Posterior cingulate gyrus (tissue), 11 donors: ENCODE results near the gene WDR49.
"Not testable (repeated sequence)": the region's sequence is repeated elsewhere in the genome, so short reads cannot be mapped to it uniquely, and the experiment has no call there.

Experiments used
- DNase-seq, 10 donors: peaks; one replicate each; pipeline versions ENCODE4 v3.0.0 to v3.0.0-alpha.2; 2020 to 2021; ENCODE audit warnings: mixed read lengths in 3 of 10
- intact Hi-C: fragments of 100-400 bp; cut with DNase I; formaldehyde crosslinking; loops from one replicate; pipeline ENCODE4 v1.15.1; 2023

The WDR49 gene

DNA sequence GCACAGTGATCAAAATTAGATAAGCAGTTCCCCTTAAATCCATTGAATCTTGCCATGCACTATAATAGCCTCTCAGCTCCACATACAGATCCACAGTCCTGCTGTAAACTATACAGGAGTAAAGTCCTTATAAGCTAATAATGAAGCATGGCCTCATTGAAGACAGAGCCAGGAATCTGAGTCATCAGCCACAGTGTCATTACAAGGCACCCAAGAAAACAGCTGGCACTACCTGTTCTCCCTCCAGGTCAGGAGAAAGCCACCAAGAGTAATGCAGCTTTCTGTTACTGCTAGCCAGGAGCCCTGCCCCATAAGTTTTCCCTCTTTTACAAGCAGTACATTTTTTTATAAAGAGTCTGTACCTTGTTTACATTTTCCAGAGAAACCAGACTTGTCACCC is 27.3 kb downstream of the WDR49 start:
- DNase-seq, result no peak
- intact Hi-C loops, result no loop called here

DNA sequence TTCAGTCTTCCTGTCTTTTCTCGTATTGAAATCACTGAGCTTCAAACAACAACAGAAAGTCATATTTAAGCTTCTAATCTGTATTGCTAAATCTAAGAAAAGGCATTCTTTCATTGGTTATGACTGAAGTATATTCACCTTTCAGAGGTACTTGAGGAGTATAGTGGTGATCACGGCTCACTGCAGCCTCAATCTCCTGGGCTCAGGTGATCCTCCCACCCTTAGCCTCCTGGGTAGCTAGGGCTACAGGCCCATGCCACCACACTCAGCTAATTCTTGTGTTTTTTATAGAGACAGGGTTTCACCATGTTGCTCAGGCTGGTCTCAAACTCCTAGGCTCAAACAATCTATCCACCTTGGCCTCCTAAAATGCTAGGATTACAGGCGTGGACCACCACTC is 38.7 kb downstream of the WDR49 start:
- intact Hi-C loops, result no loop called here
- DNase-seq, result no peak

DNA sequence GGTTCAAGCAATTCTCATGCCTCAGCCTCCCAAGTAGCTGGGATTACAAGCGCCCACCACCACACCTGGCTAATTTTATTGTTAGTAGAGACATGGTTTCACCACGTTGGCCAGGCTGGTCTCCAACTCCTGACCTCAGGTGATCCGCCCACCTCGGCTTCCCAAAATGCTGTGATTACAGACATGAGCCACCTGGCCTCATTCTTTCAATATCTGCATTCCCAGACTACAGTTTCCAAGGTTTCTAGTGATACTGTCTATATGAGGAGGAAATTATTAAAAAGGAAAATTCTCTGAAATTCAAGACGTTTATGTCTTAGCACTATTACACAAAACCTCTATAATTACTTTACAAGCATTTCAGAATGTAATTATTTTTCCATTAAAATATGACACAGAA is 39.5 kb downstream of the WDR49 start:
- intact Hi-C loops, DNase-seq: not testable (repeated sequence)

DNA sequence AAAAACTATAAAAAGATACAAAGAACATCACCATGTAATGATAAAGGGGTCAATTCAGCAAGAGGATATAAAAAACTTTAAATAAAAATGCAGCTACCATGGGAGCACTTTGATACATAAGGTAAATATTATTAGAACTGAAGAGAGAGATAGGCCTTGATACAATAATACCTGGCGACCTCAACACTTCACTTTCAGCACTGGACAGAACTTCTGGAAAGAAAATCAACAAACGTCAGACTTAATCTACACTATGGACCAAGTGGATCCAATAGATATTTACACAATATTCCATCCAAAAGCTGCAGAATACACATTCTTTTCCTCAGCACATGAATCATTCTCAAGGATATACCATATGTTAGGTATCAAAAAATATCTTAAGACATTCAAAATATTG is 42.0 kb downstream of the WDR49 start:
- no peak for DNase-seq
- intact Hi-C loops, result no loop called here

DNA sequence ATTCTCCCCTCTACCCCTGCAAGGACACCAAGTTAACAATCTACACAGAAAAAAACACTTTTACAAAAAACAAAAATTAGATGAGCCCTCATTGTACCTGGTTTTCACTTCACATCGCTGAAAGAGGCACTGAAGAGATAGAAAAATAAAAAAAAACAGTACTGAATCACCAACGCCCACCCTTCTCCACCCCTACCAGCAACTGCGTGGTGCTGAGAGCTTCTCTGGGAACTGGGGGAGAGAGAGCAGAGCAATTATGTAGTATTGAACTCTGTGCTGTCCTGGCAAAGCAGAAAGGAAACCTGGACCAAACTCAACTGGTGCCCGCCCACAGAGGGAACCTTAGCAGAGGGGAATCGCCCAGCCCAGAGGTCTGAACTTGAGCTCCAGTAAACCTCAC is 44.6 kb downstream of the WDR49 start:
- intact Hi-C loops, result no loop called here
- no peak for DNase-seq

DNA sequence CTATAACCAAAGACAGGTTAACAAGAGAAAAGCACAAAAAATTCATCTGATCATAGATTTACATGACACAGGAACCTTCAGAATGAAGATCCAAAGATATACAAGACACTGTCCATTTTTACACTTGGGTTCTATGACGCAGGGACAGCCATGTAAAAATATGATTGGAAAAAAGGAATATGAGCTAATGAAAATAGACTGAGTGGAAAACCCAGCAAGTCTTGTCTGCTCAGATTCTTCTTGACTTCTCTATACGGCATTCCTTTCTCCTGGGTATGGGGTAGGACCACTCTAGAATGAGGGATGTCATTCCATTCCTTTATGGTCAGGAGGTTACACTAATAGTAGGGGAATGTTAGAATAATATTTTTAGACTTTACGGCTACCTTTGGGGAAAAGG is 46.9 kb downstream of the WDR49 start:
- DNase-seq, result no peak
- intact Hi-C loops, result no loop called here

DNA sequence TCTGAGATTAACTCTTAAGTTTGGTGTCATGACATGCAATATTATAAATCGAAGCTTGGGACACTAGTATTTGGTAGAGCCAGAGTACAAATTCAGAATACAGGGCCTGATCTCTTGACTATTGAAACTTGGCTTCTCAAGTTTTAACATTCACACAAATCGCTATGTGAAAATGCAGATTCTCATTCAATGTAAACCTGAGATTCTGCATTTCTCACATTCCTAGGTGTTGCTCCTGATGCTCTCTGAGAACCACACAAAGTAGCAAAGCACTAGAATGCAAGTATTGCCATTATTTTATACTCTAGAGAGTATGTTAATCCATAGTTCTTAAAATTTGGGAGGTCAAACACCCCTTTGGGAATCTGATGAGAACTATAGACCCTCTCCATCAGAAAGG is 47.9 kb downstream of the WDR49 start:
- DNase-seq, result no peak
- intact Hi-C loops, result no loop called here

DNA sequence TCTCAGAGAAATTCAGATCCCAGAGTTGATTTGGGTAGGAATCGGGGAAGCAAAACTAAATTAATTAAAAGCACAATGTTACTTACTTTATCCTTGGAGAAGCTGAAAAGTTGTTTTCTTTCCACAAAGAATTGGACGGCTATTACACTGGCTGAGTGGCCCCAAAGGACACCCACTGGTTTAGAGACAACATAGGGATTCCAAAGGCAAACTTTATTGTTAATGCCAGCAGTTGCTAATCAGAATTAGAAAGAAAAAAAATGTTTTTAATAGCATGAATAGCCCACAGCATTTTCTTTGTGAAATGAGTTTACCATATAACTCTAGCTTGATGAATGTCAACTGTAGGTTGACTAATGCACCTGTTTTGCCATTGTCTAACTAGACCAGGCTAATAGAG is 51.7 kb downstream of the WDR49 start:
- no peak for DNase-seq
- intact Hi-C loops, result no loop called here

DNA sequence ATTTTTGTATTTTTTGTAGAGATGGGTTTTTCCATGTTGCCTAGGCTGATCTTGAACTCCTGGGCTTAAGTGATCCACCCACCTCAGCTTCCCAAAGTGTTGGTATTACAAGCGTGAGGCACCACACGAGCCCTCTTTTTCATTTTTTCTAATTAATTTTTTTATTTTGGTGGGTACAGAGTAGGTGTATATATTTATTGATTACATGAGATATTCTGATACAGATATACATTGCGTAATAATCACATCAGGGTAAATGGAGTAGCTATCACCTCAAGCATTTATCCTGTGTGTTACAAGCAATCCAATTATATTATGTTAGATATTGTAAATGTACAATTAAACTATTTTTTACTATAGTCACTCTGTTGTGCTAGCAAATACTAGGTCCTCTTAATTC is 66.1 kb downstream of the WDR49 start:
- no peak for DNase-seq
- intact Hi-C loops, result no loop called here

DNA sequence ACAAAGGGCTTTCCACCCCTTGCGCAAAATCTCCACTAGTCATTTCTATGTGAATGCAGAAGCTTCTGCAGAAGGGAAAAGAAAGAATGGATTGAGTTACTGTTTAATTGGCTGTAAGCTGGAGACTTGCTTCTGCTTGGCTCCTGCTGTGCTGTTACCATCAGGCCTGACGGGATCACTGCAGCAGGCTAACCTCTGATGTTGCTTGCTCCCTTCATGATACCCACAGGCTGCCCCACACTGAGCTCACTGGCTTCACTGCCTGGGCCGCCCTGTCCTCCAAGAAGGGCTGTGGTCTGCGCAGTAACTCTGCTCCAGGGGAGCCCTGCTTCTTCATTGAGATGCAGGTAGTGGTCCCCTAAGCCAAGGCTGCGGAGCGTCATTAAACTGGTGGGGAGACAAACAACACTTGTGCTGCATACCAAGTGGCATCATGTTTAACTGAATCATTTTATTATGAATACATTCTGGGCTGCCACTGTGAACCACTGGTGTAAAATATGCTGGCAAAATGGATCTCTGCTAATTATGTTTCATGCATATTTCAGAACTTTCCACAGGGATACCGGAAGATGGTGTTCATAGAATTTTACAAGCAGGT is 78.6 kb downstream of the WDR49 start:
- intact Hi-C loops, result no loop called here
- peak; percentile 12 to 86 (median 30) for DNase-seq

DNA sequence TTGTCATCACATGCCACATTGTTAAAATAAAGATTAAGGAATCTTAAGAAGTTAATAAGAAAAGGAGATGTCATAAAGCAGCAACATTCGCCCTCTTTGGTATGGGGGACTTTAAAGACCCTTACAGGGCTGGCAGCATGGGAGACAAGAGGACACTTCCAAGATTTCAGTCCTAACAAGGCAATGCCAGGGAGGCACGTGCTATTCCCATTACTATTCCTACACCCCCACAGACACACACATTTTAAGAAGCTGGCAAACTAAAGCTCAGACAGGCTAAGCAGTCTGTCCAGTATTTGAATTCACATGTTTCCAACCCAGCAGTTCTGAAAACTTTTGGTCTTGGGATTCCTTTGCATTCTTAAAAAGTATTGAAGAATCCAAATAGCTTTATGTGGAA is 80.8 kb downstream of the WDR49 start:
- intact Hi-C loops, result no loop called here
- DNase-seq, result no peak

DNA sequence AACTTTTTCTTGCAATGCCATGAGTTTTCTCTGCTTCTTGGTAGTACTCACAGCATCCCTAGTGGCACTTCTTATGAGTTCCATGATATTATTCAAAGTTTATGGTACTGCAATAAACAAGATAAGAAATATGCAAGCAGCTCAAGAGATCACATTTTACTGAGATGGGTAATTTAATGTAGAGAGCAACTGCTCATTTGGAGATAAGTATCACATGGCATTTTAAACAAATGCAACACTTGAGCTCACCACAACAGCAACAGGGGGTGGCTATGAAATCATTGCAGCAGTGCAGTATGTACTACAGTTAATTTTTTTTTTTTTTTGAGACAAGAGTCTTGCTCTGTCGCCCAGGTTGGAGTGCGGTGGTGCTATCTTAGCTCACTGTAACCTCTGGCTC is 85.1 kb downstream of the WDR49 start:
- intact Hi-C loops, result no loop called here
- no peak for DNase-seq

DNA sequence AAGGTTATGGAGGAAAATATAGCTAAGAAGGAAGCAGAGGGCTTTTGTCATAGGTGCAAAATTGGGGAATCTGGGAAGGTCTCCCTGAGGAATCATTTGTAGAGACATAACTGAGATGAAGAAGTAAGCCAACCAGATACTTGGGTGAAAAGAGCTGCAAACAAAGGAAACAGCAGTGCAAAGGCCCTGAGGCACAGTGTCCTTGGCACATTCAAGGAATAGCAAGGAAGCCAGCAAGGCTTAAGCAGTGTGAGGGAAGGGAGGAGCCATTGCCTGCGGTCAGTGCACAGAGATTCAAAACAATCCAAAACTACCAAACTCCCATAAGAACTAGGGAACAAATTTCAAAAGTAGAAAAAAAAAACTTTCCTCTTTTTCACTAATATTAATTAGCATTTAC is 88.3 kb downstream of the WDR49 start:
- no peak for DNase-seq
- intact Hi-C loops, result no loop called here

DNA sequence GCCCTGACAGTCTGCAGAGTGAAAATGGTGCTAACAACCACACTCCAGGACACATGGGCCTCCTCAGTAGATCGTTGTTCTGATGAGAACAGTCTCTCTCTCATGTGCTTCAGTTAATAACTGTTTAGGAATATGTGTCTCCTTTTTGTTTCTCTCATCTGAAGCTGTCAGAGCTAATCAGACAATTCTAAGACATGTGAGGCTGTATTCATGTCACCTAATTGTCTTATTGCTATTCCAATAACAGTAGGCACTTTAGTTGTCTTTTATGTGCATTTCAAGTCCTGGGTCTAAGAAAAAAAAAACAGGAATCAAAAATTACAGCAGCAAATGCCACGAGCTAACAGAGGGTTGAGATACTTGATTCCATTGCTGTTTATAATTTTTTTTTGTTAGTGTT is 89.1 kb downstream of the WDR49 start:
- DNase-seq, result no peak
- intact Hi-C loops, result no loop called here

DNA sequence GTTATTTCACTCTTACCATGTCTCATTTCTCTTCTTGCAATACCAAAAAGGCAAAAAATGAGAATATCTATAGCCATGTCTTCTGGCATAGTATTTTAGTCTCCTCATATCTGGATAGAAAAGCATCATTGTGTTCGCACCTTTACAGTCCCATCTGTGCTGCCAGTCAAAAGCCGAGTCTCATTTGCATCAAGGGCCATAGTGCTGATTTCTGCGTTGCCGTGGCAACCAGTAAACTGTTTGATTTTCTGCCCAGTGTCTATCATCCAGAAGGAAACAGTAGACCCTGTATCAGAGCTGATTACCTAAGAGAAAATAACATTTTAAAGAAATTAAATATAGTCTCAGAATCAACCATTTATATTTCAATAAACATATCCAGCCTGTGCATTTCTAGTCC is 93.8 kb downstream of the WDR49 start:
- DNase-seq, result peak in 6 of 10 donors; percentile 9 to 71 (median 42)
- intact Hi-C loops, result no loop called here

DNA sequence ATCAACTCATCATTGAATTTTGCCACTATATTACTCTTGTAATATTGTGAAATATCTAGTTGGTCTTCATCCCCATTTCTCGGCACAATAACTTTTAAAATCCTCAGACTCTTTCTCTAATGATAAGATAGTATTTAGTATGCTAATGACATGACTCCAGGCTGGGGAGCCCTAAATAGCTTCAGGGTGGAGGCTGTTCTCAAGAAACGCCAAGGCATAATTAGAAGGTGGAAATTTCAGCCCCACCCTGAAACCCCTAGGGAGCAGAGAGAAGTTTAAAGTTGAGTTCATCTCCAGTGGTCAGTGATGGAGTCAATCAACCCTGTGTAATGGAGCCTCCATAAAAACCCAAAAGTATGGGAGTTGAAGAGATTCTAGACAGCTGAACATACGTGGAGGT is 98.8 kb downstream of the WDR49 start:
- intact Hi-C loops, result no loop called here

DNA sequence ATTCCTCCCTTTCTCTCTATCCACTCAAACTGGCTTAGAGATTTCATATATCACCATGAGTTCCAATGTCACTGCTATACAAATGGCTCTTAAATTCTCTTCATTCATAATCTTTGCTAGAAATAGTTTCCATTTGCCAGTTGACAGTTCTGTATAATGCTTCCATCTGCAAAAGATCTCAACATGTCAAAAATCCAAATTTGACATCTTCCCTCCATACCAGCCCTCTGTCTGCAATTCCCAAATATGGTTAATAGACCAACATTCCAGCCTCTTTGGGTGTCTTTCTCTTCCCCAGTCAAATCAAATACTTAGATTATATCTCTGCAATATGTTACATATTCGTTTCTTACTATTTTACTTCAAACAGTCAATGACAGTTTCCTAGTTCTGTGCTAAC is 115.7 kb downstream of the WDR49 start:
- intact Hi-C loops, result no loop called here
- no peak for DNase-seq

More for the DNA sequence above, 98.8 kb downstream of the WDR49 start:
- no peak for DNase-seq

DNA sequence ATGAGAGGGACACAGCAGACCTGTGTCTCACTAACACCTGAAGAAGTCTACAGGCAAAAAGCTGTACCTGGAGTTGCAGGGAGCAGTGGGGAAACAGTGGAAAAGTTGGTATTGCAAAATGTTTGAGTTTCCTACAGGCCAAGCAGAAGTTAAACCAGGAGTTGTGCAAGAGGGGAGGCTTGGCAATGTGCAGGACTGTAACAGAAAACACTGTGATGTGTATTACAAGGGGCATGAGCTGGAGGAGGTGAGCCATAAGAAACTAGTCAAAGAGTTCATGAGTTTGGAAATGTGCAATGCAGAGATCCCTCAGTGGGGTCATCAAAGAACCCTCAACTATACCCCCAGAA is 132.8 kb downstream of the WDR49 start:
- intact Hi-C loops, result no loop called here
- no peak for DNase-seq

DNA sequence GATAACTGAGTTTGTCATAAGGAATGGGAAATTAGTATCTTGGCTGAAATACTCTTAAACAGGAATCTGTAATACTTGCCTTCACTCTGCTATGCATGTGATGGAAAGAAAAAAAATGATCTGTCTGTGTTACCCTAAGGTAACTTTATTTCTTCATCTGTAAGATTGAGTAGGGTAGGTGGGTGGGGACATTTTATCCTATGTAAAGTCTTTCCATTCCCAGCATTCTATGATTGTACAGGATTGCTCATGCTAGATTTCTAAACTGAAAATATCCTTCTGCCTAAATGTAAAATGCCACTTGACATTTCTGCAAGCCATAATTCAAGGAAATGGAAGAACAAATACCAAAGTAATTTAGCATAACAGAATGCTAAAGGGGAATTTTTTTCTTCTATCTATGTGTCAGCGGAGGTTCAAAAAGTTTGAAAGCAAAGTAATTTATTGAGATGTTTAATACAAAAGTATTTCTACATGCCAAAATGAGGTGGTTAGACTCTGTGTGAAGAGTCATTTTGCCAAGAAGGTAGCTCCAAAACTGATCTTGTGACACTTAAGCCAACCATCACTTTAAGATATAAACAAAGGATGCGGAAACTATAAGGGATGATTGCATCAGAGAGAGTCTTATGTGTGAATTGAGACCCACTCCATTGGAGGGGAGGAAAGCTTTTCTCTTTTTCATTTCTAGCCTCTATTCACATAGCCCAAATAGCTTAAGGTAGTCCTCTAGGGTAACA is 133.3 kb downstream of the WDR49 start:
- intact Hi-C loops, result no loop called here
- no peak for DNase-seq

DNA sequence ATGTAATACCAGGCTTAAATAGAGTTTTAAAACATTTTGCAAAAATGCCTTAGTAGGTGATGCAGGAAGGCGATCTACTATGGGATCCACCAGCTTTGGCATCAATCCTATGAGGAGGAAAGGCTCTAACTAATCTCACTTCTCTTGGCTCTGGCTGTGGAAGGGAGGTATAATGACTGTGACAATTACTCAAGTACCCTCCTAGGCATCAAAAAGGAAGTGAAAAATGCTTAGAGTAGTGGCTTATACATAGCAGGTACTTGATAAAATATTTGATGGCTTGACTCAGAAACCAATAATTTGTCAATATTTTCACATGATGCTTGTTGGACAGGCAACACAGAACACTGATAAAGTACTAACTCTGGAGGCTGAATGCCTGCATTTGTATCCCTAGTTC is 145.8 kb downstream of the WDR49 start:
- DNase-seq, result no peak
- intact Hi-C loops, result no loop called here

DNA sequence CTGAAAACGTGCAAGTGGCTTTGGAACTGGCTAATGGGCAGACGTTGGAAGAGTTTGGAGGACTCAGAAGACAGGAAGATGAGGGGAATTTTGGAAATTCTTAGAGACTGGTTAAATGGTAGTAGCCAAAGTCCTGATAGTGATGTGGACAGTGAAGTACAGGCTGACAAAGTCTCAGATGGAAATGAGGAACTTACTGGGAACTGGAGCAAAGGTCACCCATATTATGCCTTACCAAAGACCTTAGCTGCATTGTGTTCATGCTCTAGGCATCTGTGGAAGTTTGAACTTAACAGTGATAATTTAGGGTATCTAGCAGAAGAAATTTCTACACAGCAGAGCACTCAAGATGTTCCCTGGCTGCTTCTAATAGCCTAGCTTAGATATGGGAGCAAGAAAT is 151.3 kb downstream of the WDR49 start:
- DNase-seq, result no peak
- intact Hi-C loops, result no loop called here

DNA sequence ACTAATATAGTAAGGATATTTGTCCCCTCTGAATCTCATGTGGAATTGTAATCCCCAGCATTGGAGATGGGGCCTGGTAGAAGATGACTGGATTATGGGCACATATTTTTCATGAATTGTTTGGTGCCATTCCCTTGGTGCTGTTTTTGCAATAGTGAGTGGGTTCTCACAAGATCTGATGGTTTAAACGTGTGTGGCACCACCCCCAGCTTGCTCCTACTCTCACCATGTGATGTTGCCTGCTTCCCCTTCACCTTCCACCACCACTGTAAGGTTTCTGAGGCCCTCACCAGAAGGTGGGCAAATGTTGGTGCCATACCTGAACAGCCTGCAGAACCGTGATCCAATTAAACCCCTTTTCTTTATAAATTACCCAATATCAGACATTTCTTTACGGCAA is 151.8 kb downstream of the WDR49 start:
- peak in 1 of 10 donors; percentile 31 for DNase-seq
- intact Hi-C loops, result no loop called here

DNA sequence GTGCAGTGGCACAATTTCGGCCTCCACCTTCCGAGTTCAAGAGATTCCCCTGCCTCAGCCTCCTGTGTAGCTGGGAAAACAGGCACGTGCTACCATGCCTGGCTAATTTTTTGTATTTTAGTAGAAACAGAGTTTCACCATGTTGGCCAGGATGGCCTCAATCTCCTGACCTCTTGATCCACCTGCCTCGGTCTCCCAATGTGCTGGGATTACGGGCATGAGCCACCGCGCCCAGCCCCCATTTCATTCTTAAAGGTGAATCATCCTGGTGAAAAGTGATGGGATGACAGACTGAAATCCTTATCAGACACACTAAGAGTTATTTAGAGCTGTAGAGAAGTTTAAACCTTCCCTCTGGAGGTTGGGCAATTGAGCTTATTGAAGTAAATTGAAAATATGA is 155.8 kb downstream of the WDR49 start:
- intact Hi-C loops, result no loop called here
- no peak for DNase-seq
